OCI-LY7 (cell line): Measurements from ENCODE around the gene COX8A. TPM values are rescaled to one million over a fixed set of nuclear protein-coding genes. Genes with fewer than 3 reads are reported as not detected.

Experiments
- BruUV-seq: library from RNA; stranded (reverse); fragments of 400-500 nt; replicated peaks from 2 replicates; lab custom pipeline; 2021; lab: Mats Ljungman, UMichigan
- CTCF ChIA-PET: fragments of 300-600 bp; sonication (Branson Sonifier 250); formaldehyde crosslinking; loops from one replicate; lab custom pipeline; 2022; ENCODE audit warnings: antibody characterized with exemption; ENCODE audit not compliant: unreplicated experiment; lab: Charles Lee
- POLR2A ChIA-PET: fragments of 300-600 bp; sonication (Branson Sonifier 250); formaldehyde crosslinking; loops from one replicate; lab custom pipeline; 2022; ENCODE audit warnings: antibody characterized with exemption; lab: Charles Lee
- DNase-seq: peaks from one replicate; pipeline ENCODE4 v3.0.0-alpha.2; 2015; ENCODE audit warnings: low spot score
- H2AFZ ChIP-seq: fragments of 200-600 bp; sonication (generic), shearing (Covaris generic); 2 replicates; pipeline ENCODE4 v1.6.1; 2014; ENCODE audit warnings: mild to moderate bottlenecking, antibody characterized with exemption, low read length, moderate library complexity
- H3K27ac ChIP-seq: fragments of 200-600 bp; sonication (generic); 2 replicates; pipeline ENCODE4 v1.5.1; 2014; ENCODE audit warnings: mixed run types, low read depth, mild to moderate bottlenecking, moderate library complexity, low read length, inconsistent platforms; ENCODE audit not compliant: poor library complexity, severe bottlenecking
- H3K36me3 ChIP-seq: fragments of 200-600 bp; sonication (generic); 2 replicates; pipeline ENCODE4 v1.6.1; 2014; ENCODE audit warnings: mild to moderate bottlenecking, antibody characterized with exemption, low read length, moderate library complexity, mixed read lengths; ENCODE audit not compliant: insufficient read depth
- H3K4me1 ChIP-seq: fragments of 200-600 bp; sonication (generic); 2 replicates; pipeline ENCODE4 v1.5.1; 2014; ENCODE audit warnings: mild to moderate bottlenecking, low read length; ENCODE audit not compliant: insufficient read depth, poor library complexity, severe bottlenecking
- H3K4me2 ChIP-seq: fragments of 200-600 bp; sonication (generic); 2 replicates; pipeline ENCODE4 v1.6.1; 2014; ENCODE audit warnings: mild to moderate bottlenecking, low read length
- H3K4me3 ChIP-seq: fragments of 200-600 bp; sonication (generic); 2 replicates; pipeline ENCODE4 v1.5.1; 2014; ENCODE audit warnings: mild to moderate bottlenecking, low read depth, low read length; ENCODE audit not compliant: poor library complexity, severe bottlenecking
- H3K79me2 ChIP-seq: fragments of 200-600 bp; sonication (generic); 2 replicates; pipeline ENCODE4 v1.6.1; 2016; ENCODE audit warnings: low read depth, mild to moderate bottlenecking, low read length, moderate library complexity, mixed read lengths; ENCODE audit not compliant: insufficient read depth
- H3K9me2 ChIP-seq: fragments of 200-600 bp; sonication (generic); 2 replicates; pipeline ENCODE4 v1.6.1; 2016; ENCODE audit warnings: mild to moderate bottlenecking, low read length, mixed read lengths; ENCODE audit not compliant: insufficient read depth
- H3K9me3 ChIP-seq: fragments of 200-600 bp; sonication (generic); 2 replicates; pipeline ENCODE4 v1.6.1; 2014; ENCODE audit warnings: mild to moderate bottlenecking, mixed run types, low read length, mixed read lengths
- H4K20me1 ChIP-seq: fragments of 200-600 bp; sonication (generic); 2 replicates; pipeline ENCODE4 v1.6.1; 2014; ENCODE audit warnings: mild to moderate bottlenecking, antibody characterized with exemption, low read length, moderate library complexity, mixed read lengths; ENCODE audit not compliant: insufficient read depth
- CTCF ChIP-seq: fragments of 200-600 bp; sonication (generic); conservative IDR thresholded peaks from 2 replicates; pipeline ENCODE4 v1.5.1; 2014; ENCODE audit warnings: mild to moderate bottlenecking, antibody characterized with exemption, low read length, moderate library complexity, mixed read lengths
- EZH2phosphoT487 ChIP-seq: fragments of 200-600 bp; sonication (generic); IDR thresholded peaks from 2 replicates; pipeline ENCODE4 v1.6.1; 2018; ENCODE audit warnings: low read depth, borderline replicate concordance, mild to moderate bottlenecking, mixed run types, antibody characterized with exemption, low read length, moderate library complexity, mixed read lengths
- intact Hi-C: fragments of 100-400 bp; cut with micrococcal nuclease; formaldehyde crosslinking; loops from one replicate; pipeline ENCODE4 v1.10.0; 2022; ENCODE audit not compliant: unreplicated experiment
- total RNA-seq, 2 experiments: library from RNA; depleted of rRNA in 1 of 2; stranded (reverse); fragments of >200 nt in 1 of 2; shearing (Covaris generic) in 1 of 2; gene quantifications; 2 replicates each; pipeline ENCODE4 v1.2.3, GENCODE V29; 2014 to 2022

The COX8A gene
- total RNA-seq, 2 experiments from 2014 or later, result 373 to 811 TPM

DNA sequence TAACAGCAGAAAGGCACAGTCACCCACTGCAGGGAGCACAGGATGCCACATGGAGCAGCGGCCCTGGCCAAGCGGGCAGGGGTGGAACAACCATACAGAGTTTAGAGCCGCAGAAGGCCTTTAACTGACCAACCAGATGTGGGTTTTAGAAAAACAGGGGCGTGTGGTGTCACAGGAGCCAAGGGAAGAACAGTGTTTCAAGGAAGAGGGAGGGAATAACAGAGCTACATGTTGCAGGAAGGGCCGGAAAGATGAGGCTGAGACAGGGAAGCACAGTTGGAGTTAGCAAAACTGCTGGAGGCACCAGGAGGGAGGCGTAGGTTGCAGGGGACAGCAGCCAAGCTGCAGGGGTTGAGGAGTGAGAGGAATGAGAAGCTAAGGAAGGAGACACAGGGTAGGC is 43.4 kb upstream of the COX8A start:
- Histone ChIP-seq H4K20me1 (no peaks in the 10 kb centered on the region), H3K27ac (no peak overlapping the region), H3K79me2 (no peaks in the 10 kb centered on the region), H3K9me3 (no peaks in the 10 kb centered on the region), H3K4me3 (no peak overlapping the region), H3K4me2 (no peak overlapping the region), H3K36me3 (no peaks in the 10 kb centered on the region), H3K4me1 (no peaks in the 10 kb centered on the region), H2AFZ (no peak overlapping the region), H3K9me2 (no peaks in the 10 kb centered on the region)
- TF ChIP-seq EZH2phosphoT487 (no peak), CTCF (no peak)
- POLR2A ChIA-PET, result no interaction called here
- no peak for DNase-seq
- BruUV-seq, result no TSS peak
- intact Hi-C loops, result no loop called here
- CTCF ChIA-PET, result interaction anchor here (0.6 kb wide), 1 partner anchor 46 kb away, joined by 4 read pairs; no protein-coding TSS in a partner anchor

- Histone ChIP-seq H3K36me3 (no peaks in the 10 kb centered on the region), H4K20me1 (no peaks in the 10 kb centered on the region), H3K79me2 (no peaks in the 10 kb centered on the region), H3K4me1 (no peaks in the 10 kb centered on the region), H3K9me3 (no peaks in the 10 kb centered on the region), H3K4me2 (no peak overlapping the region), H3K9me2 (no peaks in the 10 kb centered on the region), H2AFZ (no peak overlapping the region), H3K4me3 (no peak overlapping the region), H3K27ac (no peak overlapping the region)
- no TSS peak for BruUV-seq
- ChIA-PET CTCF (no interaction called here), POLR2A (no interaction called here)
- DNase-seq, result no peak
- intact Hi-C loops, result no loop called here
- TF ChIP-seq EZH2phosphoT487 (no peak), CTCF (no peak)
These were observed 42.5 kb upstream of the COX8A start for GRCh38 chr11:63931876-63932275.

DNA sequence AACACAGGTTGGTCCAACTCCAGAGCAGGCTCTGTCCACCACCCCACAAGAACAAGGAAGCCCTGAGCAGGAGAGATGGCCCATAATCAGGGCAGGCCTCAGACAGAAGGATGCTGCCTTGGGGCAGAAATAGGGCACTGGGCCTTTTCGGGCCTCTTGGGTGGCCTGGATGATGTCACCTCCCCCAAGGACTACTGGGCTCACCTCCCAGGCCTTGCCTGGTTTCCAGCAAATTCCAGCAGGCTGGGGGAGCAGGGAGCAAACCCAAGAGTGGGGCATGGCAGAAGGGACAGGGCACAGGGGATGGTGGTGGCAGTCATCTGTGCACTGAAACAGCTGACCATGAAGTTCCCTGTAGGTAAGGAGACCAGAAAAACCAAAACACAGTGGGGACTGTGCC is 41.0 kb upstream of the COX8A start:
- H3K27ac ChIP-seq, result no peak overlapping the region
- no peak overlapping the region for H3K4me3 ChIP-seq
- H3K36me3 ChIP-seq, result no peaks in the 10 kb centered on the region
- H2AFZ ChIP-seq, result no peak overlapping the region
- ChIA-PET CTCF (no interaction called here), POLR2A (no interaction called here)
- H3K9me2 ChIP-seq, result no peaks in the 10 kb centered on the region
- H4K20me1 ChIP-seq, result no peaks in the 10 kb centered on the region
- intact Hi-C loops, result no loop called here
- no TSS peak for BruUV-seq
- peaks cover 7% of the 10 kb centered on the region for H3K4me1 ChIP-seq
- no peak for DNase-seq
- no peak for TF ChIP-seq CTCF
- no peak for TF ChIP-seq EZH2phosphoT487
- no peak overlapping the region for H3K4me2 ChIP-seq
- H3K79me2 ChIP-seq, result no peaks in the 10 kb centered on the region
- no peaks in the 10 kb centered on the region for H3K9me3 ChIP-seq
